Liver (tissue), 9 donors: ENCODE data around the gene B3GNT2. TPM values are rescaled to one million over a fixed set of nuclear protein-coding genes. Genes with fewer than 3 reads are reported as not detected.

ENCODE experiments used
- DNase-seq: peaks from one replicate; pipeline ENCODE4 v3.0.0-alpha.2; 2017; ENCODE audit warnings: low spot score
- H3K27ac ChIP-seq, 2 donors: one replicate each; pipeline ENCODE4 v1.7.0; 2013; ENCODE audit warnings: inconsistent platforms in 2 of 2, low read length in 2 of 2, control low read depth in 1 of 2, low read depth in 1 of 2, mild to moderate bottlenecking in 1 of 2
- H3K27me3 ChIP-seq, 4 donors: one replicate each; pipeline versions ENCODE4 v1.6.1 to v1.7.0; 2013; ENCODE audit warnings: low read length in 3 of 4, inconsistent platforms in 1 of 4, mild to moderate bottlenecking in 1 of 4, moderate library complexity in 1 of 4; ENCODE audit not compliant: control insufficient read depth in 4 of 4, insufficient read depth in 4 of 4
- H3K36me3 ChIP-seq, 4 donors: one replicate each; pipeline versions ENCODE4 v1.6.1 to v1.7.0; 2013; ENCODE audit warnings: low read length in 3 of 4, mild to moderate bottlenecking in 3 of 4, low read depth in 1 of 4, moderate library complexity in 1 of 4; ENCODE audit not compliant: control insufficient read depth in 4 of 4, insufficient read depth in 3 of 4
- H3K4me1 ChIP-seq, 4 donors: one replicate each; pipeline versions ENCODE4 v1.6.1 to v1.7.0; 2013; ENCODE audit warnings: low read length in 3 of 4, mild to moderate bottlenecking in 3 of 4, moderate library complexity in 1 of 4; ENCODE audit not compliant: control insufficient read depth in 4 of 4, insufficient read depth in 4 of 4
- H3K4me3 ChIP-seq, 3 donors: one replicate each; pipeline versions ENCODE4 v1.6.1 to v1.7.0; 2013; ENCODE audit warnings: low read length in 3 of 3, control low read depth in 1 of 3, low read depth in 1 of 3, mild to moderate bottlenecking in 1 of 3
- H3K9ac ChIP-seq, 2 donors: one replicate each; pipeline ENCODE4 v1.7.0; 2013; ENCODE audit warnings: low read length in 2 of 2, mild to moderate bottlenecking in 2 of 2, moderate library complexity in 2 of 2, control low read depth in 1 of 2, low read depth in 1 of 2
- H3K9me3 ChIP-seq, 4 donors: one replicate each; pipeline versions ENCODE4 v1.6.1 to v1.7.0; 2013; ENCODE audit warnings: low read length in 3 of 4; ENCODE audit not compliant: control insufficient read depth in 4 of 4
- EGR1 ChIP-seq, 2 donors: IDR thresholded peaks; 2 replicates each; pipeline ENCODE4 v1.6.1; 2016 to 2018; ENCODE audit warnings: antibody characterized with exemption in 2 of 2, low read depth in 2 of 2
- FOXA1 ChIP-seq: IDR thresholded peaks from 2 replicates; pipeline ENCODE4 v1.6.1; 2016; ENCODE audit warnings: antibody characterized with exemption
- FOXA2 ChIP-seq: IDR thresholded peaks from 2 replicates; pipeline ENCODE4 v1.6.1; 2016; ENCODE audit warnings: antibody characterized with exemption
- GABPA ChIP-seq, 2 donors: IDR thresholded peaks in 1 of 2; conservative IDR thresholded peaks in 1 of 2; 2 replicates each; pipeline ENCODE4 v1.6.1; 2016; ENCODE audit warnings: antibody characterized with exemption in 2 of 2, mild to moderate bottlenecking in 1 of 2, moderate library complexity in 1 of 2
- HNF4A ChIP-seq, 2 donors: conservative IDR thresholded peaks; 2 replicates each; pipeline ENCODE4 v1.6.1; 2016; ENCODE audit warnings: antibody characterized with exemption in 2 of 2, mild to moderate bottlenecking in 2 of 2
- HNF4G ChIP-seq: IDR thresholded peaks from 2 replicates; pipeline ENCODE4 v1.6.1; 2016; ENCODE audit warnings: antibody characterized with exemption
- JUND ChIP-seq, 2 donors: IDR thresholded peaks; 2 replicates each; pipeline ENCODE4 v1.6.1; 2016; ENCODE audit warnings: antibody characterized with exemption in 2 of 2
- NR2F2 ChIP-seq: IDR thresholded peaks from 2 replicates; pipeline ENCODE4 v1.6.1; 2016; ENCODE audit warnings: antibody characterized with exemption
- RAD21 ChIP-seq, 2 donors: IDR thresholded peaks; 2 replicates each; pipeline ENCODE4 v1.6.1; 2016; ENCODE audit warnings: antibody characterized with exemption in 2 of 2, mild to moderate bottlenecking in 2 of 2
- RXRA ChIP-seq, 2 donors: IDR thresholded peaks; 2 replicates each; pipeline ENCODE4 v1.6.1; 2017 to 2018; ENCODE audit warnings: antibody characterized with exemption in 2 of 2, mild to moderate bottlenecking in 1 of 2
- SP1 ChIP-seq: IDR thresholded peaks from 2 replicates; pipeline ENCODE4 v1.6.1; 2018; ENCODE audit warnings: antibody characterized with exemption, mild to moderate bottlenecking
- TAF1 ChIP-seq: conservative IDR thresholded peaks from 2 replicates; pipeline ENCODE4 v1.6.1; 2016; ENCODE audit warnings: antibody characterized with exemption, mild to moderate bottlenecking
- YY1 ChIP-seq: IDR thresholded peaks from 2 replicates; pipeline ENCODE4 v1.6.1; 2016; ENCODE audit warnings: antibody characterized with exemption, mild to moderate bottlenecking
- WGBS: extraction: QIAGEN DNeasy Blood & Tissue Kit; methylation state at CpG from one replicate; pipeline ENCODE4 v1.1.7; 2013; 5-methylcytosine and 5-hydroxymethylcytosine counted together
- polyA plus RNA-seq, 2 donors: library from polyadenylated mRNA; stranded (reverse) in 1 of 2; unstranded in 1 of 2; fragments of 200-250 nt in 1 of 2; fragments of >200 nt in 1 of 2; fragmentation: Nextera tagmentation in 1 of 2; extraction: Ambion mirVana in 1 of 2; gene quantifications; one replicate each; pipeline versions ENCODE4 v1.2.1 to v1.2.3, GENCODE V29; 2013 to 2015
- total RNA-seq, 2 donors: library from RNA; depleted of rRNA; stranded (reverse); fragments of >200 nt; gene quantifications; one replicate each; pipeline ENCODE4 v1.2.3, GENCODE V29; 2014
- TF ChIP-seq, protein P1 (sequence below): IDR thresholded peaks from 2 replicates; pipeline ENCODE4 v1.6.1; 2016; ENCODE audit warnings: antibody characterized with exemption
- TF ChIP-seq, protein P2 (sequence below): IDR thresholded peaks from 2 replicates; pipeline ENCODE4 v1.6.1; 2016; ENCODE audit warnings: antibody characterized with exemption
- TF ChIP-seq, protein P3 (sequence below): IDR thresholded peaks from 2 replicates; pipeline ENCODE4 v1.6.1; 2016; ENCODE audit warnings: antibody characterized with exemption
- TF ChIP-seq, protein P4 (sequence below): IDR thresholded peaks from 2 replicates; pipeline ENCODE4 v1.6.1; 2016; ENCODE audit warnings: antibody characterized with exemption, mild to moderate bottlenecking
- TF ChIP-seq, protein P5 (sequence below): fragments of 150-350 bp; IDR thresholded peaks from 2 replicates; pipeline ENCODE4 v1.5.1; 2017; ENCODE audit warnings: improper control_type of control experiment, low read depth, low read length; ENCODE audit not compliant: missing input control
- donor health status: healthy.
- donor health status: healthy.
- donor health status: healthy.
- donor health status: healthy.
- donor health status: healthy.

Gene B3GNT2
- total and polyA plus RNA-seq, 4 donors, result 6.4 to 20.2 (median 14.2) TPM

DNA sequence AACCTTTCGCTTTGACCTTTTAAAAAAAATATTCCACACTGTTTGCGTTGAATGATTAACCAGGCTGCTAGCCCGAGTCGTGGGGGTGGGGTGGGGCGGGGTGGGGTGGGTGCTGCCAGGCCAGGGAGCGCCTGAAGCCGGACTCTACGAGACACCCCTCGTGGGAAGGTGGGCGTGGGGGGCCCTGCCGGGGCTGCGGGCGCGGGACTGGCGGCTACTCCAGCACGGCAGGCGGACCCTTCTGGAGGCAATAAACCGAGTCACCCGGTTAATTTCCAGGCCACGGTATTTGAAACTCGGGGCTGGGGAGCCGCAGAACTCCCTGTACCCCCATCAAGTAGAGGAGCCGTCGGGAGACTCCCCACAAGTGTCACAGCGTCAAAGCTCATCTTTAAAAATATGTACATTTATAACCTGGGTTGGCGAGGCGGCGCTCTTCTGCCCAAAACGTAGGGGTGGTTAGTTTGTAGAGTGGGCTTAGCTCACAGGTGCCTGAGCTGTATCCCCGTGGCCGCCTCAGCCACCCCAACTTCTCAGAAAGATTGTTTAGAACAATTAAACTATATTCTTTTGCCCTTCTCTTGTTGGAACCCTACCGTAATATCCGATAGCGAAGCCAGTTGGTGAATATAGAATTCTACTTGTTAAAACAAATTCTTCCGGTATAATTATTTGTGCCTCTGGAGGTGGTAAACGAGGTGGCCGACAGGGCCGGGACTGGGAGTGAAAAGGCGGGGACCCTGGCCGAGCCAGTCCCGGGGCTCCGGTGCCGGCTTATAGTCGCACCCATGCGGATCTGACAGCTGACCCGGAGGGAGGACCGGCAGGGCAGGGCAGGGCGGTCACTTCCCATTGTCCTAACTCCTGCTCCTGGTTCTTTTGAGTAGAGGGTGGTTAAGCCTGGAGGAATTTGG is 1.4 kb downstream of the B3GNT2 start:
- peak; percentile 65 for DNase-seq
- under 1% methylated on average over 48 of the region's 48 CpGs for WGBS
- Histone ChIP-seq H3K9me3 (no peaks in the 10 kb centered on the region), H3K27me3 (no peaks in the 10 kb centered on the region), H3K4me3 (peak overlapping the region; percentile 91 to 99 (median 95)), H3K4me1 (peaks cover 2 to 65% (median 43%) of the 10 kb centered on the region in 4 donors), H3K36me3 (no peaks in the 10 kb centered on the region), H3K9ac (peak overlapping the region; percentile 17 to 92), H3K27ac (peak overlapping the region; percentile 97 to 98)
- no peak for TF ChIP-seq FOXA2
- TF ChIP-seq, protein P1, sequence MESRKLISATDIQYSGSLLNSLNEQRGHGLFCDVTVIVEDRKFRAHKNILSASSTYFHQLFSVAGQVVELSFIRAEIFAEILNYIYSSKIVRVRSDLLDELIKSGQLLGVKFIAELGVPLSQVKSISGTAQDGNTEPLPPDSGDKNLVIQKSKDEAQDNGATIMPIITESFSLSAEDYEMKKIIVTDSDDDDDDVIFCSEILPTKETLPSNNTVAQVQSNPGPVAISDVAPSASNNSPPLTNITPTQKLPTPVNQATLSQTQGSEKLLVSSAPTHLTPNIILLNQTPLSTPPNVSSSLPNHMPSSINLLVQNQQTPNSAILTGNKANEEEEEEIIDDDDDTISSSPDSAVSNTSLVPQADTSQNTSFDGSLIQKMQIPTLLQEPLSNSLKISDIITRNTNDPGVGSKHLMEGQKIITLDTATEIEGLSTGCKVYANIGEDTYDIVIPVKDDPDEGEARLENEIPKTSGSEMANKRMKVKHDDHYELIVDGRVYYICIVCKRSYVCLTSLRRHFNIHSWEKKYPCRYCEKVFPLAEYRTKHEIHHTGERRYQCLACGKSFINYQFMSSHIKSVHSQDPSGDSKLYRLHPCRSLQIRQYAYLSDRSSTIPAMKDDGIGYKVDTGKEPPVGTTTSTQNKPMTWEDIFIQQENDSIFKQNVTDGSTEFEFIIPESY, result no peak
- TF ChIP-seq, protein P2, sequence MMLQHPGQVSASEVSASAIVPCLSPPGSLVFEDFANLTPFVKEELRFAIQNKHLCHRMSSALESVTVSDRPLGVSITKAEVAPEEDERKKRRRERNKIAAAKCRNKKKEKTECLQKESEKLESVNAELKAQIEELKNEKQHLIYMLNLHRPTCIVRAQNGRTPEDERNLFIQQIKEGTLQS, result no peak
- TF ChIP-seq SP1, result no peak
- TF ChIP-seq EGR1 (IDR thresholded peaks at IDR 0.05; ENCODE audit: low read depth in 2 of 2), result no peak
- TF ChIP-seq FOXA1, result no peak
- TF ChIP-seq RXRA (IDR thresholded peaks at IDR 0.05), result peak in 1 of 2 donors; percentile 14
- no peak for TF ChIP-seq GABPA (IDR thresholded peaks at IDR 0.05 in 1 of 2, conservative IDR thresholded peaks at IDR 0.05 in 1 of 2)
- no peak for TF ChIP-seq JUND (IDR thresholded peaks at IDR 0.05)
- TF ChIP-seq NR2F2, result peak; percentile 20
- TF ChIP-seq, protein P3, sequence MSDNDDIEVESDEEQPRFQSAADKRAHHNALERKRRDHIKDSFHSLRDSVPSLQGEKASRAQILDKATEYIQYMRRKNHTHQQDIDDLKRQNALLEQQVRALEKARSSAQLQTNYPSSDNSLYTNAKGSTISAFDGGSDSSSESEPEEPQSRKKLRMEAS, result no peak
- TF ChIP-seq, protein P4, sequence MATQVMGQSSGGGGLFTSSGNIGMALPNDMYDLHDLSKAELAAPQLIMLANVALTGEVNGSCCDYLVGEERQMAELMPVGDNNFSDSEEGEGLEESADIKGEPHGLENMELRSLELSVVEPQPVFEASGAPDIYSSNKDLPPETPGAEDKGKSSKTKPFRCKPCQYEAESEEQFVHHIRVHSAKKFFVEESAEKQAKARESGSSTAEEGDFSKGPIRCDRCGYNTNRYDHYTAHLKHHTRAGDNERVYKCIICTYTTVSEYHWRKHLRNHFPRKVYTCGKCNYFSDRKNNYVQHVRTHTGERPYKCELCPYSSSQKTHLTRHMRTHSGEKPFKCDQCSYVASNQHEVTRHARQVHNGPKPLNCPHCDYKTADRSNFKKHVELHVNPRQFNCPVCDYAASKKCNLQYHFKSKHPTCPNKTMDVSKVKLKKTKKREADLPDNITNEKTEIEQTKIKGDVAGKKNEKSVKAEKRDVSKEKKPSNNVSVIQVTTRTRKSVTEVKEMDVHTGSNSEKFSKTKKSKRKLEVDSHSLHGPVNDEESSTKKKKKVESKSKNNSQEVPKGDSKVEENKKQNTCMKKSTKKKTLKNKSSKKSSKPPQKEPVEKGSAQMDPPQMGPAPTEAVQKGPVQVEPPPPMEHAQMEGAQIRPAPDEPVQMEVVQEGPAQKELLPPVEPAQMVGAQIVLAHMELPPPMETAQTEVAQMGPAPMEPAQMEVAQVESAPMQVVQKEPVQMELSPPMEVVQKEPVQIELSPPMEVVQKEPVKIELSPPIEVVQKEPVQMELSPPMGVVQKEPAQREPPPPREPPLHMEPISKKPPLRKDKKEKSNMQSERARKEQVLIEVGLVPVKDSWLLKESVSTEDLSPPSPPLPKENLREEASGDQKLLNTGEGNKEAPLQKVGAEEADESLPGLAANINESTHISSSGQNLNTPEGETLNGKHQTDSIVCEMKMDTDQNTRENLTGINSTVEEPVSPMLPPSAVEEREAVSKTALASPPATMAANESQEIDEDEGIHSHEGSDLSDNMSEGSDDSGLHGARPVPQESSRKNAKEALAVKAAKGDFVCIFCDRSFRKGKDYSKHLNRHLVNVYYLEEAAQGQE, result no peak
- no peak for TF ChIP-seq TAF1
- TF ChIP-seq HNF4G, result no peak
- TF ChIP-seq RAD21 (IDR thresholded peaks at IDR 0.05), result peak; percentile 4 to 41
- no peak for TF ChIP-seq YY1
- TF ChIP-seq, protein P5, sequence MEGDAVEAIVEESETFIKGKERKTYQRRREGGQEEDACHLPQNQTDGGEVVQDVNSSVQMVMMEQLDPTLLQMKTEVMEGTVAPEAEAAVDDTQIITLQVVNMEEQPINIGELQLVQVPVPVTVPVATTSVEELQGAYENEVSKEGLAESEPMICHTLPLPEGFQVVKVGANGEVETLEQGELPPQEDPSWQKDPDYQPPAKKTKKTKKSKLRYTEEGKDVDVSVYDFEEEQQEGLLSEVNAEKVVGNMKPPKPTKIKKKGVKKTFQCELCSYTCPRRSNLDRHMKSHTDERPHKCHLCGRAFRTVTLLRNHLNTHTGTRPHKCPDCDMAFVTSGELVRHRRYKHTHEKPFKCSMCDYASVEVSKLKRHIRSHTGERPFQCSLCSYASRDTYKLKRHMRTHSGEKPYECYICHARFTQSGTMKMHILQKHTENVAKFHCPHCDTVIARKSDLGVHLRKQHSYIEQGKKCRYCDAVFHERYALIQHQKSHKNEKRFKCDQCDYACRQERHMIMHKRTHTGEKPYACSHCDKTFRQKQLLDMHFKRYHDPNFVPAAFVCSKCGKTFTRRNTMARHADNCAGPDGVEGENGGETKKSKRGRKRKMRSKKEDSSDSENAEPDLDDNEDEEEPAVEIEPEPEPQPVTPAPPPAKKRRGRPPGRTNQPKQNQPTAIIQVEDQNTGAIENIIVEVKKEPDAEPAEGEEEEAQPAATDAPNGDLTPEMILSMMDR, result no peak
- no peak for TF ChIP-seq HNF4A (conservative IDR thresholded peaks at IDR 0.05)
